Ishikawa (cell line): ENCODE results near the gene CTU1.

Experiments used
- CEBPB ChIP-seq: IDR thresholded peaks from 2 replicates; pipeline ENCODE4 v1.6.1; 2012
- CREB1 ChIP-seq: IDR thresholded peaks from 2 replicates; pipeline ENCODE4 v1.6.1; 2012; ENCODE audit warnings: low read depth
- EGR1 ChIP-seq: IDR thresholded peaks from 2 replicates; pipeline ENCODE4 v1.6.1; 2012
- EP300 ChIP-seq: IDR thresholded peaks from 2 replicates; pipeline ENCODE4 v1.6.1; 2012; ENCODE audit warnings: borderline replicate concordance
- FOXM1 ChIP-seq: IDR thresholded peaks from 2 replicates; pipeline ENCODE4 v1.6.1; 2012; ENCODE audit warnings: low read depth, borderline replicate concordance
- MAX ChIP-seq: IDR thresholded peaks from 2 replicates; pipeline ENCODE4 v1.6.1; 2012
- NFIC ChIP-seq: IDR thresholded peaks from 2 replicates; pipeline ENCODE4 v1.6.1; 2012
- RAD21 ChIP-seq: IDR thresholded peaks from 2 replicates; pipeline ENCODE4 v1.6.1; 2012; ENCODE audit warnings: low read depth
- REST ChIP-seq: IDR thresholded peaks from 2 replicates; pipeline ENCODE4 v1.6.1; 2012; ENCODE audit warnings: low read depth, mild to moderate bottlenecking
- TAF1 ChIP-seq: IDR thresholded peaks from 2 replicates; pipeline ENCODE4 v1.6.1; 2012; ENCODE audit warnings: low read depth, mild to moderate bottlenecking
- TCF12 ChIP-seq: IDR thresholded peaks from 2 replicates; pipeline ENCODE4 v1.6.1; 2012; ENCODE audit warnings: low read depth
- TEAD4 ChIP-seq: IDR thresholded peaks from 2 replicates; pipeline ENCODE4 v1.6.1; 2012
- USF1 ChIP-seq: IDR thresholded peaks from 2 replicates; pipeline ENCODE4 v1.6.1; 2012
- YY1 ChIP-seq: IDR thresholded peaks from 2 replicates; pipeline ENCODE4 v1.6.1; 2012; ENCODE audit warnings: low read depth
- ZBTB7A ChIP-seq: IDR thresholded peaks from 2 replicates; pipeline ENCODE4 v1.6.1; 2012; ENCODE audit warnings: low read depth

The CTU1 gene

GRCh38 chr19:51148580-51148979 is 40.4 kb upstream of the CTU1 start:
- TF ChIP-seq CEBPB (no peak), REST (no peak), FOXM1 (no peak)

DNA sequence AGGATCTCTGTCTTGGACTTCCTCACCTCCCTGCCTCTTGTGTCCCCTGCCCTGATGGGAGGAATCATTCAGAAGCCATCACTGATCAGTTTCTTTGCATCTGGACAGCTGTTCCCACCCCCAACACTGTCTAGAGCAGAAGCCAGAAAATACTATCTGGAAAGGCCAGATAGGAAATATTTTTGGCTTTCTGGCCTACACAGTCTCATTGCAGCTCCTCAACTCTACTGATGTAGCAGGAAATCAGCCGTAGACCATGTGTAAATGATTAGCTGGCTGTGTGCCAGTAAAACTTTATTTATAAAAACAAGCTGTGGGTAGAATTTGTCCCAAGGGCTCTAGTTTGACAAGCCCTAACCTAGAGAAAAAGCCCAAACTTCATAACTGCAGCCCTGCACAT is 39.5 kb upstream of the CTU1 start:
- TF ChIP-seq NFIC (no peak), REST (no peak), RAD21 (no peak), CREB1 (no peak), TCF12 (no peak), YY1 (no peak), CEBPB (no peak)

DNA sequence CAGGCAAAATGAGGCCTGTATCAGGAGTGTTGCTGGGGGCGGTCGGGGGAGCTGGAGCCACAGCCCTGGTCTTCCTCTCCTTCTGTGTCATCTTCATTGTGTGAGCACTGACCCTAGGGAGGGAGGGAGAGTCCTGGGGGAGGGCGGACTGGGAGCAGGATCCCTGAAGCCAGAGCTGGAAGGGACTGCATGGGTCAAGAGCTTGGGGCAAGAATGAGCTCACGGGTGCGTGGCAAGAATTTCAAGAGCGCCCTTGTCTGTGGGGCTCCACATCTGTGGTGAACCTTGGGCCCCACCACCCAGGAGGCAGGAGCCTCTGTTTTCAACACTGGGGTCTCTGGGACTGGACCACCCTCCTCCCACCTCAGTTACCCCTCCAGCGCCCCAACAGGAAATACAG is 38.5 kb upstream of the CTU1 start:
- no peak for TF ChIP-seq USF1
- no peak for TF ChIP-seq TAF1
- no peak for TF ChIP-seq REST
- TF ChIP-seq CEBPB, result no peak
- TF ChIP-seq TCF12, result no peak

- TF ChIP-seq CEBPB (no peak), EP300 (no peak), TEAD4 (no peak), TCF12 (no peak), REST (no peak), NFIC (no peak), USF1 (no peak), RAD21 (no peak), FOXM1 (no peak), EGR1 (no peak), MAX (no peak), CREB1 (no peak), ZBTB7A (no peak), TAF1 (no peak), YY1 (no peak)
Observed at GRCh38 chr19:51145916-51146493, 37.8 kb upstream of the CTU1 start.
